HG03520 (cell line): Measurements from ENCODE around the gene PPDPF.
"Not testable (repeated sequence)": the region's sequence is repeated elsewhere in the genome, so short reads cannot be mapped to it uniquely, and the experiment has no call there.

Experiments
- ATAC-seq: cut with Tn5 transposase; IDR thresholded peaks from one replicate; pipeline ENCODE4 v1.9.1; 2021; ENCODE audit warnings: mild to moderate bottlenecking, moderate library complexity; ENCODE audit not compliant: unreplicated experiment

PPDPF gene

GRCh38 chr20:63499338-63499969, 21.1 kb upstream of the PPDPF start:
- ATAC-seq = no peak

DNA sequence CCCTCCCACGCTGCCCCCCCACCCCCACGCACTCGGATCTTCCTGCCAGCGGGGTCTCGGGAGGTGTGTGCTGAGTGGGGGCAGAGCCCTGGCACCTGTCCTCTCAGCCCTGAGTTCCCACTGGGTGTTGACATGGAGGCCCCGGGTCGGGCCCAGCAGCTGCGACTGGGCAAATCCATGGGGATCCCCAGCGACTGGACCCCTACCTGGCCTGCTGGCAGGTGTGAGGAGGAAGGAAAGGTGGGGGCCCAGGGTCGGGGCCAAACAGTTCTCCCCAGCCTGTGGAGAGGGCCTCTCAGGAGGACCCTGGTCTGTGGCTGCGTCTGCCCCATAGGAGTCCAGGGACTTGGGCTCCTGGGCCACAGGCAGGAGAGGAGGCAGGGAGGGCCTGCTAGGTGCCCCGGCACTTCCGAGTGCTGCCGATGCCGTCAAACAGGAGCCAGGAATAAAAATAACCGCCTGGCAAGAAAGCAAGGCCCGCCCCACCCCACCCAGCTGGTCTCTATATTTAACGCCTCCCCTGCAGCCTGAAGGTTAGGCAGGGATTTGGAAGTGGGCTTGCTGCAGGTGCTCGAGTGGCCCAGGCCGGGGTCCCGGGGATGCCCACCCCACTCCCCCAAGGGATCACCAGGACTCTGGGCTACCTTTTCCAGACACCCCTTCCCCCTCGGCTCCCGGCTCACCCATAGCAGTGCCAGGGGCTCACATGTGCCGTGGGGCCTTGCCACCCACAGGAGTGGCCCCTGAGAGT, 20.2 kb upstream of the PPDPF start:
- no peak for ATAC-seq

DNA sequence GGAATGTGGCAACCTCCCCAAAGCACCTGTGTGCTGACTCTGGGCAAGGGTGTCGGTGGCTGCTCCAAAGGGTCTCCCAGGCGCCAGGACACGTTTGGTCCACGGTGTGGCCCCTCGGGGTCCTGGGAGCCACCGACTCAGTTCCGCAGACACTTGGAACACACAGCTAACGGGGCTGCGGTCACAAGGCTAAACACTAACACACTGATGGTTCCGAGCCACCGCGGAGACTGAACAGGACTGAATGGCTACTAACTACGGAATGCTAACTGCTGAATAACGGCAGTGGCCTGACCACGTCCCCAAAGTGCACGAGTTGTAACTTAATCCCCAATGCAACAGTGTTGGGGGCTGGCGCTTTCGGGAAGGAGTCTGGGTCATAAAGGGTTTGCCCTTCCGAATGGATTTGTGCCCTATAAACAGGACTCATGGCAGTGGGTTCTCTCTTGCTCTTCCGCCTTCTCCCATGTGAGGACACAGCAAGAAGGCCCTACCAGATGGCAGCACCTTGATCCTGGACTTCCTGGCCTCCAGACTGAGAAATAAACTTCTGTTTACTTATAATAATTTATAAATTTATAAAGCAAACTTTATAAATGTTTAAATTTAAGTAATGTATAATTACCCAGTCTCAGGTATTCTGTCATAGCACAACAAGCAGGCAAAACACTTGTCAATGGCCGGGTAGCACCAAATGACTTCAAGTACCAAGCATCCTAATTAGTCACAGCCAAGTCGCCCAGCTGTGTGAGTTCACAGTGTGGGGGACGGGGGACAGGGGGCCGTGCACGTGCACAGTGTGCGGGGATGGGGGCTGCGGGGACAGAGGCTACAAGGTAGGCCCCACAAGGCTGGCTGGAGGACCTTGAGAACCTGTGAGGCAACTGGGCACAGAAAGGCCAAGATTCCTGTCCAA, 19.4 kb upstream of the PPDPF start:
- ATAC-seq = no peak

GRCh38 chr20:63501818-63502670, 18.5 kb upstream of the PPDPF start:
- ATAC-seq = no peak

GRCh38 chr20:63502671-63503172, 17.8 kb upstream of the PPDPF start:
- ATAC-seq = no peak

GRCh38 chr20:63503524-63503923, 17.0 kb upstream of the PPDPF start:
- no peak for ATAC-seq

- no peak for ATAC-seq
These were observed 15.9 kb upstream of the PPDPF start for GRCh38 chr20:63504642-63505041.

DNA sequence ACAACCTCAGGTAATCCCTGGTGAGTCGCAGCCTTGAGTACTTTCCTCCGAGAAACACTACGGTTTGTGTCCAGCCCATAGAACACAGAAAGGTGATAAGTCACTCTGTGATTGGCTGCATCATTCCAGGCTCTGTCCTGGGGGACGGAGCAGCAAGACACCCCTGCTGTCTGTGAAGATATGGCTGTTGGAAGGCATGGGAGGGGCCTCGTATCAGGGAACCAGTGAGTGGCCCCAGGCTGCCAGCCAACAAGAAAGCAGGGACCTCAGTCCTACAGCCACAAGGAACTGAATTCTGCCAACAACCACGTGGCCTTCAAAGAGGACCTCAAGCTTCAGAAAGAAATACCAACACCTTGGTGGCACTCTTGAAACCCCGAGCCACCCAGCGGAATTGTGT, 15.3 kb upstream of the PPDPF start:
- ATAC-seq = no peak

DNA sequence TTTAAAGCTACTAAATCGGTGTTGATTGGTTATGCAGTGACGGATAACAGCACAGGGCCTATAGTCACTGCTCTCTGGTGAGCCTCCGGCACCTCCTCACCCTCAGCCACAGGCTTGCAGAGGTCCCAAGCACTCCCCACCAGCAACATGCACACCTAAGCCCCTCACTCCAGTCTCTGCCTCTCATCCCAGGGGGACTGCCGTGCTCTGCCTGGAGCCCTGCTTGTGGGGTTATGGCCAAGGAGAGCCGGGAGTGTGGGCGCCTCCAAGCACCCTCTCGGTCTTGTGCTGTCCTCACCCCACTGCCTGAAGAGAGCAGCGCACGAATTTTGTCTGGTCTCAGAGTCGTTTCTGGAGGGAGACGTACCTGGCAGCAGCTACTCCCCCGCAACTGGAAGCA, 14.8 kb upstream of the PPDPF start:
- no peak for ATAC-seq

DNA sequence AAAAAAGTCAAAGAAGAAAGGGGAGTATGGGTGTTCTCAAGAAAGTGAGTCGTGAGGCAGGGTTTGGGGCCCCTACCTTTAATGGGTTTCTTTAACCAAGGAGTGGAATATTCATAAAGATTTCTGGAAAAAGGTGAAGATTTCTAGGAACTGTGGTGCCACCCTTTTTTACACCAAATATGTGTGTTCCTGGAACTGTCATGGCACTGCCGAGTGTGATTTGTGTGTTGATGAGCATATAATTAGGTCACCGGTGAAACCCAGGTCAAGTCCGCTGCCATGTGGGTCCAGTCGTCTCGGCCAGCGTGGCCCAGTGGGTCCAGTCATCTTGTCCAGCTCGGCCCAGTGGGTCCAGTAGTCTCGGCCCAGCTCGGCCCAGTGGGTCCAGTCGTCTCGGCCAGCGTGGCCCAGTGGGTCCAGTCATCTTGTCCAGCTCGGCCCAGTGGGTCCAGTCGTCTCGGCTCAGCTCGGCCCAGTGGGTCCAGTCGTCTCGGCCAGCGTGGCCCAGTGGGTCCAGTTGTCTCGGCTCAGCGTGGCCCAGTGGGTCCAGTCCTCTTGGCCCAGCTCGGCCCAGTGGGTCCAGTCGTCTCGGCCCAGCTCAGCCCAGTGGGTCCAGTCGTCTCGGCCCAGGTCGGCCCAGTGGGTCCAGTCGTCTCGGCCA, 13.4 kb upstream of the PPDPF start:
- ATAC-seq = no peak

- no peak for ATAC-seq
These were observed 12.3 kb upstream of the PPDPF start for GRCh38 chr20:63508072-63508768.

- ATAC-seq = no peak
These were observed 11.4 kb upstream of the PPDPF start for GRCh38 chr20:63509088-63509564.

DNA sequence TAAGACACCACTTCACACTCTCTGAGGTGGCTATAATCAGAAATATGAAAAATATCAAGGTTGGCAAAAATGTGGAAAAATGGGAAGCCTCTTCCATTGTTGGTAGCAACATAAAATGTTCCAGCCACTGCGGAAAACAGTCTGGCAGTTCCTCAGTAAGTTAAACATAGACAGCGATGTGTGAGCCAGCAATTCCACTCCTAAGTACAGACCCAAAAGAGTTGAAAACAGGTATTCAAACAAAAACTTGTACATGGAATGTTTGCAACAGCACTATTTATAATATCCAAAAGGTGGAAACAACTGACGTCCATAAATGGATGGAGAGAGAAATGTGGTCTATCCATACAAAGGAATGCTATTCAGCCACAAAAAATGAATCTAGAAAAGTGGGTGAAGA, 7.4 kb upstream of the PPDPF start:
- no peak for ATAC-seq

GRCh38 chr20:63514520-63514919, 6.0 kb upstream of the PPDPF start:
- ATAC-seq = not testable (repeated sequence)

DNA sequence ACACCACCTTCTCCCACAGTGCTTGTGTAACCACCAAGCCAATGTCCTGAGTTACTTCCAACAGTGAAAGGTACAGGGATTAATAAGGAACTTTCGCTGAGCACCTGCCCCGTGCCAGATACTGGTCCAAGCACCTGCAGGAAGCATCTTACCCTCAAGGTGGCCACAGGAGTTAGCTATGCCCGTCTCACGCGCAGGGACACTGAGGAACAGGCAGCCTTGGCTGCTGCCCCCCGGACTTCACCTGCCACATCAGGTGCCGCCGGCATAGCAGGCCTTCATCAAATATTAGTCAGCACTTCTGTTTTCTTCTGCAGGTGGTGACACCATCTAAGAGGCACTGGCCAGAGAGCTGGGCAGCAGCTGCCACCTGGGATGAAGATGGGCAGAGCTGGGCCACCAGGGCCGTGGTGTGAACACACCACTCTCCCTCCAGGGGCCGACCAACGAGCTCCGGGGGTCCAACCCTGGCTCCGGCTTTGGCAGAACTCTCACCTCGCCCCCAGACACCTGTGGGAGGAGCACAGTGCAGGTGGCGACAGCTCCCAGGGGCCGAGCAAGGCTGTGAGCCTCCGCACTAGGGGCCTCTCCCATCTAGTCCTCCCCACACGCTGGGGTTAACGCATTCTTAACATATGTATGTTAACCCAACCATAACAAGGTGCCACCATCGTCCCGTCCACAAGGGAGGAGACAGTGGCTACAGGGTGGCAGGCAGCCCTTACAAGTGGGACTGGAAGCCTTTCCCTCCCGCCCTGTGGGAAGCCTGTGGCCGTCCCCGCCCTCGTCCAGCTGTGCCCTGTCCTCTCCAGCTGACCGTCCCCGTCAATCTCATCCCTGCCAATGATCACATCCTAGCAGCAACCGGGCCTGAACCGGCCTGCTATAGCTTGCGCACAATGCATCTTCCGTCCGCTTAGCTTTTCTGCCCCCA, 2.9 kb upstream of the PPDPF start:
- ATAC-seq = no peak

GRCh38 chr20:63518351-63518861, 2.2 kb upstream of the PPDPF start:
- ATAC-seq = no peak

- ATAC-seq = no peak
These were observed 1.5 kb upstream of the PPDPF start for GRCh38 chr20:63518946-63519667.
